HepG2 (cell line): ENCODE data around the gene OR52I2. TPM values are rescaled to one million over a fixed set of nuclear protein-coding genes. Genes with fewer than 3 reads are reported as not detected.

ENCODE experiments used
- ATAC-seq: fragments of 200-7000 bp; cut with Tn5 transposase; 3 replicates; pipeline ENCODE4 v1.9.1; 2020; ENCODE audit warnings: mild to moderate bottlenecking, moderate library complexity
- BruUV-seq: library from RNA; stranded (reverse); fragments of 400-500 nt; replicated peaks from 2 replicates; lab custom pipeline; 2021; lab: Mats Ljungman, UMichigan
- CTCF ChIA-PET: fragments of 300-600 bp; formaldehyde crosslinking; extraction: SDS; loops from one replicate; lab custom pipeline; 2021; ENCODE audit warnings: low total read pairs, inconsistent platforms, low intra/inter-chr PET ratio; lab: Yijun Ruan, JAX
- POLR2A ChIA-PET: fragments of 350-600 bp; sonication (Branson Sonifier 250); formaldehyde crosslinking; loops from one replicate; lab custom pipeline; 2020; ENCODE audit warnings: antibody characterized with exemption, inconsistent platforms; lab: Yijun Ruan, JAX
- DNase-seq: peaks from one replicate; pipeline ENCODE4 v3.0.0-alpha.2; 2015; ENCODE audit warnings: low spot score
- FAIRE-seq: peaks from 3 replicates; lab custom pipeline; 2011; peaks lifted over from hg19 to GRCh38; lab: Jason Lieb, UNC
- H2AFZ ChIP-seq: one replicate; pipeline ENCODE4 v1.6.1; 2011; ENCODE audit warnings: low read length, inconsistent platforms
- H3K27ac ChIP-seq: fragments of 300-600 bp; 3 replicates; pipeline ENCODE4 v1.8.0; 2011; ENCODE audit warnings: mixed run types, mild to moderate bottlenecking, mixed read lengths, low read length, inconsistent platforms; ENCODE audit not compliant: insufficient read depth; ENCODE audit errors: extremely low read length
- H3K27me3 ChIP-seq, 2 experiments: fragments of 200-600 bp in 1 of 2; 2 replicates in 1 of 2; 3 replicates in 1 of 2; pipeline versions ENCODE4 v1.6.0 to v1.8.0; 2011; ENCODE audit warnings: low read length in 2 of 2, mild to moderate bottlenecking in 2 of 2, moderate library complexity in 2 of 2, inconsistent platforms in 1 of 2; ENCODE audit not compliant: insufficient read depth in 2 of 2, control insufficient read depth in 1 of 2
- H3K36me3 ChIP-seq, 2 experiments: fragments of 200-600 bp in 1 of 2; replicated peaks in 1 of 2; 2 replicates in 1 of 2; 3 replicates in 1 of 2; pipeline versions ENCODE4 v1.5.1 to v1.8.0; 2011; ENCODE audit warnings: low read length in 2 of 2, inconsistent platforms in 1 of 2; ENCODE audit not compliant: insufficient read depth in 2 of 2, control insufficient read depth in 1 of 2
- H3K4me1 ChIP-seq: 2 replicates; pipeline ENCODE4 v1.5.1; 2012; ENCODE audit warnings: low read length, inconsistent platforms; ENCODE audit not compliant: insufficient read depth
- H3K4me2 ChIP-seq: 2 replicates; pipeline ENCODE4 v1.6.0; 2011; ENCODE audit warnings: low read depth, low read length, inconsistent platforms
- H3K4me3 ChIP-seq, 3 experiments: fragments of 200-600 bp in 1 of 3; sonication (generic), shearing (Covaris generic) in 1 of 3; replicated peaks in 1 of 3; 2 replicates each; pipeline ENCODE4 v1.5.1; 2011 to 2016; ENCODE audit warnings: low read length in 3 of 3, inconsistent platforms in 2 of 3, low read depth in 2 of 3, mild to moderate bottlenecking in 2 of 3, control low read depth in 1 of 3, mixed read lengths in 1 of 3; ENCODE audit not compliant: insufficient read depth in 1 of 3
- H3K79me2 ChIP-seq: one replicate; pipeline ENCODE4 v1.6.1; 2011; ENCODE audit warnings: low read length, inconsistent platforms; ENCODE audit not compliant: insufficient read depth
- H3K9ac ChIP-seq: 2 replicates; pipeline ENCODE4 v1.6.0; 2011; ENCODE audit warnings: mild to moderate bottlenecking, low read depth, low read length, inconsistent platforms; ENCODE audit not compliant: insufficient read depth
- H3K9me3 ChIP-seq: 2 replicates; pipeline ENCODE4 v1.5.1; 2012; ENCODE audit warnings: mild to moderate bottlenecking, low read length
- H4K20me1 ChIP-seq: 2 replicates; pipeline ENCODE4 v1.6.0; 2011; ENCODE audit warnings: inconsistent platforms, mild to moderate bottlenecking, low read length, moderate library complexity; ENCODE audit not compliant: insufficient read depth
- ATF3 ChIP-seq: sonication (generic); formaldehyde crosslinking; IDR thresholded peaks from 2 replicates; pipeline ENCODE4 v1.4.0; 2020; ENCODE audit warnings: missing genetic modification reagents
- HNRNPK ChIP-seq: fragments of 200-400 bp; formaldehyde crosslinking; IDR thresholded peaks from 2 replicates; pipeline ENCODE4 v1.6.1; 2018; ENCODE audit warnings: low read length, low read depth, moderate library complexity, mild to moderate bottlenecking; ENCODE audit not compliant: poor library complexity, severe bottlenecking
- HOXA5 ChIP-seq: sonication (generic); formaldehyde crosslinking; IDR thresholded peaks from 2 replicates; pipeline ENCODE4 v1.4.0; 2020; ENCODE audit warnings: missing genetic modification reagents
- MEIS2 ChIP-seq: sonication (generic); formaldehyde crosslinking; IDR thresholded peaks from 2 replicates; pipeline ENCODE4 v1.9.0; 2021; ENCODE audit warnings: mild to moderate bottlenecking, missing genetic modification reagents
- RFXANK ChIP-seq: IDR thresholded peaks from 2 replicates; pipeline ENCODE4 v1.6.1; 2016
- SP4 ChIP-seq: sonication (generic); formaldehyde crosslinking; IDR thresholded peaks from 2 replicates; pipeline ENCODE4 v1.8.1; 2023; ENCODE audit warnings: mild to moderate bottlenecking, missing genetic modification reagents
- SRF ChIP-seq: IDR thresholded peaks from 2 replicates; pipeline ENCODE4 v1.6.1; 2011; ENCODE audit warnings: mild to moderate bottlenecking, low read depth, low read length, moderate library complexity
- ZNF10 ChIP-seq: sonication (generic); formaldehyde crosslinking; IDR thresholded peaks from 2 replicates; pipeline ENCODE4 v1.4.0; 2020; ENCODE audit warnings: mild to moderate bottlenecking, low read depth, missing genetic modification reagents, borderline replicate concordance
- WGBS: methylation state at CpG from one replicate; pipeline ENCODE4 v1.1.6; 2017; ENCODE audit warnings: low lambda C conversion rate; 5-methylcytosine and 5-hydroxymethylcytosine counted together
- in situ Hi-C: cut with HindIII; loops from 2 replicates; pipeline ENCODE4 v1.10.0; 2017; ENCODE audit warnings: low pct_unique_long_range_greater_than_20kb; ENCODE audit not compliant: extremely low pct_ligation_motif_present
- intact Hi-C: fragments of 100-400 bp; cut with micrococcal nuclease; formaldehyde crosslinking; loops from one replicate; pipeline ENCODE4 v1.10.0; 2022; ENCODE audit not compliant: unreplicated experiment
- polyA plus RNA-seq, 8 experiments: library from polyadenylated mRNA; depleted of rRNA in 3 of 8; stranded (reverse) in 7 of 8; unstranded in 1 of 8; fragments of >200 nt; fragmentation: Illumina TruSeq in 4 of 8; extraction: Trizol in 4 of 8; gene quantifications; 2 replicates each; pipeline versions ENCODE4 v1.2.1 to v1.2.3, GENCODE V29; 2011 to 2016; ENCODE audit warnings: low read depth in 4 of 8, missing spikeins in 1 of 8, mixed read lengths in 1 of 8; ENCODE audit not compliant: insufficient read depth in 1 of 8
- total RNA-seq, 5 experiments: library from RNA; depleted of rRNA; stranded (reverse); fragments of >200 nt; fragmentation: Illumina TruSeq; extraction: Trizol; gene quantifications; 2 replicates each; pipeline ENCODE4 v1.2.3, GENCODE V29; 2016; ENCODE audit warnings: low read depth in 1 of 5

Gene OR52I2
- total and polyA plus RNA-seq, 2 of the 13 experiments (the other 11 are each of a cell fraction or from before 2014, with no cell fraction given), result not detected

GRCh38 chr11:4589017-4589416 is 7.5 kb downstream of the OR52I2 start:
- H3K9me3 ChIP-seq, result no peaks in the 10 kb centered on the region
- ChIA-PET POLR2A (no interaction called here), CTCF (no interaction called here)
- H4K20me1 ChIP-seq, result no peaks in the 10 kb centered on the region
- in situ Hi-C loops, result no loop called here
- TF ChIP-seq HNRNPK (no peak), SRF (no peak), ATF3 (CRISPR knock-in tag) (no peak), ZNF10 (CRISPR knock-in tag) (no peak)
- H3K9ac ChIP-seq, result no peak overlapping the region
- no peak for DNase-seq
- no peaks in the 10 kb centered on the region for H3K4me1 ChIP-seq
- no peak overlapping the region for H3K4me2 ChIP-seq
- no peak overlapping the region for H3K27ac ChIP-seq
- no peak for ATAC-seq
- BruUV-seq, result no TSS peak
- intact Hi-C loops, result no loop called here
- no peak overlapping the region for H2AFZ ChIP-seq
- no peak overlapping the region for H3K4me3 ChIP-seq
- H3K36me3 ChIP-seq, result no peaks in the 10 kb centered on the region
- 2% methylated on average over 3 of the region's 3 CpGs for WGBS
- H3K79me2 ChIP-seq, result no peaks in the 10 kb centered on the region
- no peak for FAIRE-seq
- H3K27me3 ChIP-seq, result no peaks in the 10 kb centered on the region

GRCh38 chr11:4593739-4594138 is 12.2 kb downstream of the OR52I2 start, which contains the start of gene OR52I1:
Gene OR52I1, plus strand, starts transcription at chr11:4594039. Its CDS starts 0 bp downstream, at chr11:4594039.
- FAIRE-seq (no peak), DNase-seq (no peak), ATAC-seq (no peak)
- Histone ChIP-seq H3K9me3 (no peaks in the 10 kb centered on the region), H3K27ac (no peak within 1 kb of the TSS), H3K79me2 (no peaks in the 10 kb centered on the region), H3K4me1 (no peaks in the 10 kb centered on the region), H3K9ac (no peak within 1 kb of the TSS), H2AFZ (no peak within 1 kb of the TSS), H3K4me3 (no peak within 1 kb of the TSS), H3K36me3 (no peaks in the 10 kb centered on the region), H4K20me1 (no peaks in the 10 kb centered on the region), H3K27me3 (no peaks in the 10 kb centered on the region; a peak in 2 of 5 replicates), H3K4me2 (no peak within 1 kb of the TSS)
- ChIA-PET CTCF (no interaction called here), POLR2A (no interaction called here)
- TF ChIP-seq HOXA5 (CRISPR knock-in tag) (no peak), RFXANK (CRISPR knock-in tag) (no peak), MEIS2 (no peak), SP4 (CRISPR knock-in tag) (no peak)
- WGBS, result 0% methylated on average over 1 of the region's 1 CpG
- no TSS peak for BruUV-seq
- in situ Hi-C loops, result no loop called here
- intact Hi-C loops, result no loop called here
